Spinal cord (tissue), 4 donors: Measurements from ENCODE around the gene KCNH2. TPM values are rescaled to one million over a fixed set of nuclear protein-coding genes. Genes with fewer than 3 reads are reported as not detected.

Source experiments
- polyA plus RNA-seq, 2 donors: library from polyadenylated mRNA; unstranded; fragments of 120-200 nt; gene quantifications; one replicate each; pipeline ENCODE4 v1.2.1, GENCODE V29; 2013; ENCODE audit not compliant: insufficient read length in 2 of 2
- total RNA-seq, 2 donors: library from RNA; depleted of rRNA in 1 of 2; stranded (reverse); fragments of 120-200 nt in 1 of 2; fragments of >200 nt in 1 of 2; gene quantifications; one replicate each; pipeline versions ENCODE4 v1.2.3 to v1.2.4, GENCODE V29; 2013 to 2014

Gene KCNH2
- total and polyA plus RNA-seq, 4 donors: 9.1 to 39.4 (median 24.8) TPM

Other genes starting within 250 kb of the KCNH2 start
- gene GIMAP5, start 240.9 kb downstream of the KCNH2 start, total RNA-seq: 10 to 100 TPM in 1 of 2 donors, 1 to 10 TPM in 1; 8.6 to 20.1 TPM
- gene GIMAP5, start 240.9 kb downstream of the KCNH2 start, polyA plus RNA-seq: 1 to 10 TPM; 1.5 to 3.0 TPM
- gene TMEM176B, start 178.0 kb downstream of the KCNH2 start, total RNA-seq: 10 to 100 TPM; 28.4 to 50.6 TPM
- 10 to 100 TPM; 21.7 to 24.2 TPM for gene TMEM176B, start 178.0 kb downstream of the KCNH2 start, polyA plus RNA-seq
- gene TMEM176A, start 177.6 kb downstream of the KCNH2 start, total RNA-seq: 10 to 100 TPM; 14.7 to 24.2 TPM
- 10 to 100 TPM; 13.6 to 17.1 TPM for gene TMEM176A, start 177.6 kb downstream of the KCNH2 start, polyA plus RNA-seq
- gene AOC1, start 125.8 kb downstream of the KCNH2 start, total RNA-seq: under 1 TPM in 1 of 2 donors, not detected in 1; 0.20 TPM
- gene AOC1, start 125.8 kb downstream of the KCNH2 start, polyA plus RNA-seq: under 1 TPM; 0.27 to 0.78 TPM
- gene NOS3, start 12.7 kb upstream of the KCNH2 start, total RNA-seq: 10 to 100 TPM in 1 of 2 donors, 1 to 10 TPM in 1; 2.4 to 13.4 TPM
- gene NOS3, start 12.7 kb upstream of the KCNH2 start, polyA plus RNA-seq: 10 to 100 TPM in 1 of 2 donors, 1 to 10 TPM in 1; 7.3 to 11.3 TPM
- 1 to 10 TPM; 2.3 to 3.6 TPM for gene ATG9B, start 46.2 kb upstream of the KCNH2 start, total RNA-seq
- 10 to 100 TPM; 20.6 to 21.3 TPM for gene ATG9B, start 46.2 kb upstream of the KCNH2 start, polyA plus RNA-seq
- gene ABCB8, start 50.1 kb upstream of the KCNH2 start, total RNA-seq: 10 to 100 TPM; 23.1 to 29.1 TPM
- gene ABCB8, start 50.1 kb upstream of the KCNH2 start, polyA plus RNA-seq: 10 to 100 TPM; 46.4 to 69.4 TPM
- 1 to 10 TPM; 1.5 to 2.0 TPM for gene ASIC3, start 70.2 kb upstream of the KCNH2 start, total RNA-seq
- gene ASIC3, start 70.2 kb upstream of the KCNH2 start, polyA plus RNA-seq: 10 to 100 TPM; 15.5 to 18.0 TPM
- gene CDK5, start 79.6 kb upstream of the KCNH2 start, total RNA-seq: 10 to 100 TPM; 33.3 to 42.8 TPM
- 10 to 100 TPM; 86.7 to 94.3 TPM for gene CDK5, start 79.6 kb upstream of the KCNH2 start, polyA plus RNA-seq
- gene SLC4A2, start 81.3 kb upstream of the KCNH2 start, total RNA-seq: 100 to 1,000 TPM in 1 of 2 donors, 10 to 100 TPM in 1; 27.5 to 101 TPM
- gene SLC4A2, start 81.3 kb upstream of the KCNH2 start, polyA plus RNA-seq: 10 to 100 TPM; 69.3 to 89.8 TPM
- 10 to 100 TPM; 30.9 to 60.2 TPM for gene FASTK, start 102.5 kb upstream of the KCNH2 start, total RNA-seq
- 10 to 100 TPM; 71.4 to 80.7 TPM for gene FASTK, start 102.5 kb upstream of the KCNH2 start, polyA plus RNA-seq
- 10 to 100 TPM in 1 of 2 donors, 1 to 10 TPM in 1; 8.5 to 25.0 TPM for gene TMUB1, start 105.2 kb upstream of the KCNH2 start, total RNA-seq
- 10 to 100 TPM; 51.0 to 57.2 TPM for gene TMUB1, start 105.2 kb upstream of the KCNH2 start, polyA plus RNA-seq
- gene AGAP3, start 108.2 kb upstream of the KCNH2 start, total RNA-seq: 10 to 100 TPM; 45.7 to 56.8 TPM
- gene AGAP3, start 108.2 kb upstream of the KCNH2 start, polyA plus RNA-seq: 100 to 1,000 TPM; 212 to 247 TPM
- 1 to 10 TPM; 1.3 to 2.4 TPM for gene GBX1, start 189.4 kb upstream of the KCNH2 start, total RNA-seq
- 1 to 10 TPM; 5.1 to 7.3 TPM for gene GBX1, start 189.4 kb upstream of the KCNH2 start, polyA plus RNA-seq
- not detected for gene ASB10, start 208.9 kb upstream of the KCNH2 start, total RNA-seq
- under 1 TPM in 1 of 2 donors, not detected in 1; 0.12 TPM for gene ASB10, start 208.9 kb upstream of the KCNH2 start, polyA plus RNA-seq
- not detected for gene H2BK1, start 232.2 kb upstream of the KCNH2 start, total RNA-seq
- not detected for gene H2BK1, start 232.2 kb upstream of the KCNH2 start, polyA plus RNA-seq
- gene ABCF2, start 248.9 kb upstream of the KCNH2 start, total RNA-seq: 10 to 100 TPM; 23.6 to 32.1 TPM
- 10 to 100 TPM; 35.8 to 38.3 TPM for gene ABCF2, start 248.9 kb upstream of the KCNH2 start, polyA plus RNA-seq